ENCODE results near the gene GFY. TPM values are rescaled to one million over a fixed set of nuclear protein-coding genes. Genes with fewer than 3 reads are reported as not detected.

Gene GFY
- total RNA-seq, 1 donor = not detected

DNA sequence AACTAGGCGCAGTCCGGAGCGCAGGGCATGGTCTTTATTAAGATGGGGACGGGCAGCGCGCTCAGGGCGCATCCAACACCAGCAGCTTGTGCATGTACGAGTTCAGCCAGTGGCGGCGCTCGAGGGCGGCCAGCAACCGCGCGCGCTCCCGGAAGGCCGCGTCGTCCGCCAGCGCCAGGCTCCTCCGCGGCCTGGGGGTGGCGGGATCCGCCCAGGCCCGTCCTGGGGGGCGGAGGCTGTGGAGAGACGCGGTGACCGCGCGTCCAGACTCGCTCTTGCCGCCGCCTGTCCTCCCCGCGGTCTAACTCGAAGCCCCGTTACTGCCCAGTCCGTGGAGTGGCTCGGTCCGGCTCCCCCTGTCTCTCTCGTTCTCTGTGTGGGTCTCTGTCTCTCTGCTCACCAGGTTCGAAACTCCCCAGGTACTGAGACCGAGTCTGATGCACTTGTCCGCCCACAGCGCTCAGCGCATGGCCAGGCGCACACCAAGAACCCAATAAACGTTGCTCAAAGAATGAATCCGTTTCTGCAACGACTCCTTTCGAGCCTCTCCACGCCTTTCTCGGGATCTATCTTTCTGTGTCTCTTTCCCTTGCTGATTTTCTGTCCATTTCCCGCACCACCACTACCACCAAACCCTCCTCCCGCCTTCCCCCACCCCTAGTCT, 2.6 kb upstream of the GFY start:
- Histone ChIP-seq H2AFZ (ENCODE audit: low read length) (no peak overlapping the region), H4K20me1 (ENCODE audit: insufficient read depth, low read length) (peaks cover 3% of the 10 kb centered on the region), H3K36me3 (ENCODE audit: insufficient read depth, low read length) (no peaks in the 10 kb centered on the region), H3K27me3 (ENCODE audit: insufficient read depth, low read length) (peaks cover 96% of the 10 kb centered on the region), H3K9me3 (ENCODE audit: low read depth, low read length) (no peaks in the 10 kb centered on the region), H3K4me2 (ENCODE audit: insufficient read depth, low read length) (peak overlapping the region; percentile 48), H3K4me1 (ENCODE audit: insufficient read depth, low read length) (no peaks in the 10 kb centered on the region), H3K27ac (ENCODE audit: low read depth, low read length) (no peak overlapping the region), H3K4me3 (ENCODE audit: insufficient read depth, low read length) (peak overlapping the region; percentile 22), H3K79me2 (ENCODE audit: insufficient read depth, low read length) (no peaks in the 10 kb centered on the region)
- DNase-seq (ENCODE audit: insufficient read length, low spot score, missing footprints) = peak; percentile 84
- TF ChIP-seq, protein P1, sequence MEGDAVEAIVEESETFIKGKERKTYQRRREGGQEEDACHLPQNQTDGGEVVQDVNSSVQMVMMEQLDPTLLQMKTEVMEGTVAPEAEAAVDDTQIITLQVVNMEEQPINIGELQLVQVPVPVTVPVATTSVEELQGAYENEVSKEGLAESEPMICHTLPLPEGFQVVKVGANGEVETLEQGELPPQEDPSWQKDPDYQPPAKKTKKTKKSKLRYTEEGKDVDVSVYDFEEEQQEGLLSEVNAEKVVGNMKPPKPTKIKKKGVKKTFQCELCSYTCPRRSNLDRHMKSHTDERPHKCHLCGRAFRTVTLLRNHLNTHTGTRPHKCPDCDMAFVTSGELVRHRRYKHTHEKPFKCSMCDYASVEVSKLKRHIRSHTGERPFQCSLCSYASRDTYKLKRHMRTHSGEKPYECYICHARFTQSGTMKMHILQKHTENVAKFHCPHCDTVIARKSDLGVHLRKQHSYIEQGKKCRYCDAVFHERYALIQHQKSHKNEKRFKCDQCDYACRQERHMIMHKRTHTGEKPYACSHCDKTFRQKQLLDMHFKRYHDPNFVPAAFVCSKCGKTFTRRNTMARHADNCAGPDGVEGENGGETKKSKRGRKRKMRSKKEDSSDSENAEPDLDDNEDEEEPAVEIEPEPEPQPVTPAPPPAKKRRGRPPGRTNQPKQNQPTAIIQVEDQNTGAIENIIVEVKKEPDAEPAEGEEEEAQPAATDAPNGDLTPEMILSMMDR (IDR thresholded peaks at IDR 0.05; ENCODE audit: extremely low read depth, low read depth, low read length) = no peak

DNA sequence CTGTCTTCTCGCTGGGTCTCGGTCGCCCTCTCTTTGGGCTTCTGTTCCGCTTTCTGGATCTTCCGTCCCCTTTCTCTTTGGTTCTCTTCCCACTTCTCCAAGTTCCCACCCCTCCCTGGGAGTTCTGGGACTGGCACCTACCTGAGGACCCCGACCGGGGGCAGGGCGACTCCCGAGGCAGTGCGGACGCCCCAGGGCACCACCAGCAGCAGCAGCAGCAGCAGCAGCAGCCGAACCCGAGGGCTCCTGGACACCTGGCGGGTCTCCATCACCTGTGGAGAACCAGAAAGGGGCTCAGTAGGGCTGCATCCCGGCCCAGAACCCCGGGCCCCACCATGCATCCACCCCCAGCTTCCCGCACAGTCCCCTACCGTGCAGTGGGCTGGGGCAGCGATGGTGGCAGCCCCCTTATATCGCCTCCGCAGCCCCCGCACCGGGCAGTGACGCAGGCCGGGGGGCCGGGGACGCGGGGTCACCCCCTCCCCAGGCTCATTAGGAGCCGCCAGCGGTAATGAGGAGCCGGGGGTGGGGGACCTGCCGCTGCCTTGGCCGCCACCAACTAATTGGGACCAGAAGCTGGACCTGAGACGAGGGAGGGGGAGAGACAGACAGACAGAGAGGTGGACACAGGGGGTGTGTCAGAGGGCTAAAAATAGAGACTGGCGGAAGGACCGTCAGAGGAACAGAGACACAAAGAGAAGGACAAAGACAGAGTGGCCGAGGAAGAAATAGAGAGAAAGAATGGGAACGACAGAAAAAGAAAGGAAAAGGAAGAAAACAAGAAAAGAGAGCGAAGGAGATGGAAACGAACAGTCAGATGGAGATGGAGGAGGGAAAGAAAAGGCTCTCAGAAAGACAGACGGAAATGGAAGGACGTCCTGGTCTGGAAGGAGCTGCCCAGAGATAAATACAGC, 1.9 kb upstream of the GFY start, which contains the start of gene PTH2:
Gene PTH2, minus strand, starts transcription at position 371 of the 914 bp plus-strand sequence. Its CDS starts 102 bp downstream, at position 269.
- Histone ChIP-seq H3K4me3 (ENCODE audit: insufficient read depth, low read length) (peak within 1 kb of the TSS; percentile 22), H3K4me2 (ENCODE audit: insufficient read depth, low read length) (peak within 1 kb of the TSS; percentile 48)
- DNase-seq (ENCODE audit: insufficient read length, low spot score, missing footprints) = peak; percentile 82

DNA sequence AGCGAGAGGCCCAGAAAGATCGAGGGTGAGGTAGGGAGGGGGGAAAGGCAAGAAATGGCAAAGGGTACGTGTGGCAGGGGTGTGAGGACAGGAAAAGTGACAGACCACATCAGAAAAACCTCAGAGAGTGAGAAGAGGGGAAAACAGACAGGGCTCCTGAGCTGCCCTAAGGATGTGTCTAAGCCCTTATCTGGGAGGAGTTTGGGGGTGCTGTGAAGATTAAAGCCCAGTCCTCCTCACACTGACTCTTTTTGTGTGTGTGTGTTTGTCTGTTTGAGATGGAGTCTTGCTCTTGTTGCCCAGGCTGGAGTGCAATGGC, 1.2 kb upstream of the GFY start:
- Histone ChIP-seq H4K20me1 (ENCODE audit: insufficient read depth, low read length) (peaks cover 3% of the 10 kb centered on the region), H3K4me2 (ENCODE audit: insufficient read depth, low read length) (no peak overlapping the region), H3K4me3 (ENCODE audit: insufficient read depth, low read length) (no peak overlapping the region), H3K27ac (ENCODE audit: low read depth, low read length) (no peak overlapping the region), H3K79me2 (ENCODE audit: insufficient read depth, low read length) (no peaks in the 10 kb centered on the region), H3K9me3 (ENCODE audit: low read depth, low read length) (no peaks in the 10 kb centered on the region), H3K4me1 (ENCODE audit: insufficient read depth, low read length) (no peaks in the 10 kb centered on the region), H2AFZ (ENCODE audit: low read length) (no peak overlapping the region), H3K36me3 (ENCODE audit: insufficient read depth, low read length) (no peaks in the 10 kb centered on the region), H3K27me3 (ENCODE audit: insufficient read depth, low read length) (peaks cover 96% of the 10 kb centered on the region)
- DNase-seq (ENCODE audit: insufficient read length, low spot score, missing footprints) = no peak
- TF ChIP-seq, protein P1 (IDR thresholded peaks at IDR 0.05; ENCODE audit: extremely low read depth, low read depth, low read length) = no peak

More for the DNA sequence above, 1.9 kb upstream of the GFY start, which contains the start of gene PTH2:
- Histone ChIP-seq H3K9me3 (ENCODE audit: low read depth, low read length) (no peaks in the 10 kb centered on the region), H3K27me3 (ENCODE audit: insufficient read depth, low read length) (peaks cover 95% of the 10 kb centered on the region), H3K27ac (ENCODE audit: low read depth, low read length) (no peak within 1 kb of the TSS), H4K20me1 (ENCODE audit: insufficient read depth, low read length) (peaks cover 3% of the 10 kb centered on the region), H3K79me2 (ENCODE audit: insufficient read depth, low read length) (no peaks in the 10 kb centered on the region), H3K36me3 (ENCODE audit: insufficient read depth, low read length) (no peaks in the 10 kb centered on the region), H2AFZ (ENCODE audit: low read length) (no peak within 1 kb of the TSS), H3K4me1 (ENCODE audit: insufficient read depth, low read length) (no peaks in the 10 kb centered on the region)
- TF ChIP-seq, protein P1 (IDR thresholded peaks at IDR 0.05; ENCODE audit: extremely low read depth, low read depth, low read length) = no peak

All from osteoblast (primary cell).